Spleen (tissue), 7 donors: ENCODE measurements around the gene BMP6.

Experiments
- POLR2A ChIP-seq, 3 donors: fragments of 450-650 bp; IDR thresholded peaks; one replicate each; pipeline ENCODE4 v1.5.1; 2017; ENCODE audit warnings: antibody characterized with exemption in 3 of 3, mild to moderate bottlenecking in 1 of 3
- POLR2AphosphoS5 ChIP-seq, 3 donors: sonication (generic); formaldehyde crosslinking; IDR thresholded peaks; one replicate each; pipeline ENCODE4 v1.5.1; 2017; ENCODE audit warnings: antibody characterized with exemption in 3 of 3
- TF ChIP-seq, protein P1 (sequence below), 11 experiments: fragments of 200-600 bp in 7 of 11; fragments of 450-650 bp in 4 of 11; sonication (generic) in 4 of 11; IDR thresholded peaks in 8 of 11; conservative IDR thresholded peaks in 3 of 11; 1 replicate in 7 of 11; 2 replicates in 4 of 11; pipeline versions ENCODE4 v1.4.0 to v1.8.0; 2016 to 2021; ENCODE audit warnings: antibody characterized with exemption in 11 of 11, inconsistent platforms in 4 of 11, mild to moderate bottlenecking in 1 of 11
- donor health status: DM: no; HTN: no; CAD: no; lungs with moderate emphysema.
- donor health status: DM: no; HTN: no; CAD: no.
- donor health status: DM: no; HTN: no; CAD: no.

DNA sequence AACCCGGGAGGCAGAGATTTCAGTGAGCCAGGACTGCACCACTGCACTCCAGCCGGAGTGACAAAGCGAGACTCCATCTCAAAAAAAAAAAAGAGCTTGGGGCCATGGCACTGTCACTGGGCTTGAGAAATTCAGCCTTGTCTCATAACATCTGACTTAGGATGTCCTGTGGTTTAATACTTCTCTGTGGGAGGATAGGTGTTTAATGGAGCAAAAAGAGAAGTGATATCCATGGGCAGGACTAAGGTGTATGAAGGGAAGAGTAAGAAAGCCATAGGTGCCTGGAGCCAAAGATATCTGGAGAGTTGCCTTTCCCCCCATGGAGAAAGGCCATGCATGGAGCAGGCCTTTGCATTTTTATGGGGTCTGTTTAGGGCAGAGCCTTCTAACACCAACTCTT, 11.2 kb downstream of the BMP6 start:
- TF ChIP-seq, protein P1, sequence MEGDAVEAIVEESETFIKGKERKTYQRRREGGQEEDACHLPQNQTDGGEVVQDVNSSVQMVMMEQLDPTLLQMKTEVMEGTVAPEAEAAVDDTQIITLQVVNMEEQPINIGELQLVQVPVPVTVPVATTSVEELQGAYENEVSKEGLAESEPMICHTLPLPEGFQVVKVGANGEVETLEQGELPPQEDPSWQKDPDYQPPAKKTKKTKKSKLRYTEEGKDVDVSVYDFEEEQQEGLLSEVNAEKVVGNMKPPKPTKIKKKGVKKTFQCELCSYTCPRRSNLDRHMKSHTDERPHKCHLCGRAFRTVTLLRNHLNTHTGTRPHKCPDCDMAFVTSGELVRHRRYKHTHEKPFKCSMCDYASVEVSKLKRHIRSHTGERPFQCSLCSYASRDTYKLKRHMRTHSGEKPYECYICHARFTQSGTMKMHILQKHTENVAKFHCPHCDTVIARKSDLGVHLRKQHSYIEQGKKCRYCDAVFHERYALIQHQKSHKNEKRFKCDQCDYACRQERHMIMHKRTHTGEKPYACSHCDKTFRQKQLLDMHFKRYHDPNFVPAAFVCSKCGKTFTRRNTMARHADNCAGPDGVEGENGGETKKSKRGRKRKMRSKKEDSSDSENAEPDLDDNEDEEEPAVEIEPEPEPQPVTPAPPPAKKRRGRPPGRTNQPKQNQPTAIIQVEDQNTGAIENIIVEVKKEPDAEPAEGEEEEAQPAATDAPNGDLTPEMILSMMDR (IDR thresholded peaks at IDR 0.05 in 8 of 11, conservative IDR thresholded peaks at IDR 0.05 in 3 of 11), result no peak
- no peak for TF ChIP-seq POLR2A (IDR thresholded peaks at IDR 0.05)
- no peak for TF ChIP-seq POLR2AphosphoS5 (IDR thresholded peaks at IDR 0.05)
